Activated T-cell treated with anti-CD3 and anti-CD28 coated beads, Interleukin-2, amount 50 U/mL, for 48 hours (primary cell): ENCODE results near the gene GPC3.

ENCODE experiments used
- DNase-seq, 2 experiments: peaks; one replicate each; pipeline ENCODE4 v3.0.0-alpha.2; 2020

GPC3 gene

DNA sequence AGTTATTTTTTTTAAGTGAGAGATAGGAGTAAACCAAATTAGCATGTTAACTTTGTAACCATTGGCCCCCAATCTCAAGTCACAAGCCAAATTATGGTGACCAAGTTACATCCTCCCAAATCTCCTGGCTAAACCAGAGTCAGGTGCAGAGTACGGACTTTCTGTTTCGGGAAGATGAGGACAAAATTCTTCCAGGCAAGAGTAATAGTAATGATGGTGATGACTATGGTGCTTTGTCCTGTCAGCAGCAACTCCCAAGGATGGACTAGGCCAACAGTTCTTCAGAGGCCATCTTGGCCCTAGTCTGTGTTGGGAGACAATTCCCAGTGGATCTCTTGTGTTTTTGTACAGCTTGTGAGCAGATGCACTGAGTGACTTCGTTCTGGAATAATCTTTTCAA is 148.8 kb downstream of the GPC3 start:
- DNase-seq, result no peak

DNA sequence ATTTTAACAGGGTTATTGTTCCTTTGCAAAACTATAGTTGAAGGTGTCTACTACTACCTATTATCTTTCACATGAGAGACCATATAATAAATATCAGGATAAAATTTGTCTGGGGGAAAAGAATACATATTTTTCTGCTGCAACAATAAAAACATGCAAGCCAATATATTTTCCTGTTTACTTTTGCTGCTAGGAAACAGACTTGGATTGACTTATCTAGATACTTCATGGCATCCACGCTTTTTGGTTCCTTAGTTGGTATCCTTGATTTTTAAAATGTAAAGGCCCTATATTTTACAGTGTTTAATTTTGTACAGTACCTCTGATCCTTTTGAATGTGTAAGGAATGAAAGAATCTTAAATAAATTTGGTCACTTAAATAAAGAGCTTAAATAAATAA is 150.6 kb downstream of the GPC3 start:
- DNase-seq, result no peak

DNA sequence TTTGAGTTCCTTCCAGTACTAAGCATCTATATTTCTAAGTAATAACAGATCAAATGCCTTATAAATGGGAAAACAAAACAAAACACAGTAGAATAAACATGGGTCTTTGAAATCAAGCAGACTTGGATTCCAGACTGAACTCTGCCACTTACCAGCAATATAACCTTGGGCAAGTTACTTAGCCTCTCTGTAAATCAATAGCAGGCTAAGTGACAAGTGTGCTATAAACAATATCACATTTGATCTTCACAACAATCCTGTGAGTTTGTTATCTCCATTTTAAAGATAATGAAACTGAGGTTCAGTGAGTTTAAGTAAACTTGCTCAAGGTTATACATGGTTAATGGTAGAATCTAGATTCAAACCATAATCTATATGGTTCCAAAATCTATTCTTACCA is 165.8 kb downstream of the GPC3 start:
- DNase-seq, result no peak

DNA sequence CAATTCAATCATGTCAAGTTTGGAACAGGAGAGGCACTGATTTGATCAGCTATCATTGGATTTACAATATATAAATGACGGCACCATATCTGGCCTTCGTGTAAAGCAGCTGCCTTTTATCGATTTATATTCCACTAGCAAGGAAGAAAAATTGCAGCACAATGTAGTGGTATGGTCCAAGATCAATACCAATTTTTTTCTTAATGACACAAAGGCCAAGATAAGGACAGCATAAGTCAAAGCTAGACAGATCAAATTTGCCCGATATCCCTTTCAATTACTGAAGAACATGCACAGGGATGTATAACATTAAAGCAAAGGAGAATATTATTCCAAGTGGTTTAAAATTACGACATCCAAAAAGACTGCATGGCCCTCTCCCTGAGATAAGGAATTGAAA is 167.4 kb downstream of the GPC3 start:
- no peak for DNase-seq

DNA sequence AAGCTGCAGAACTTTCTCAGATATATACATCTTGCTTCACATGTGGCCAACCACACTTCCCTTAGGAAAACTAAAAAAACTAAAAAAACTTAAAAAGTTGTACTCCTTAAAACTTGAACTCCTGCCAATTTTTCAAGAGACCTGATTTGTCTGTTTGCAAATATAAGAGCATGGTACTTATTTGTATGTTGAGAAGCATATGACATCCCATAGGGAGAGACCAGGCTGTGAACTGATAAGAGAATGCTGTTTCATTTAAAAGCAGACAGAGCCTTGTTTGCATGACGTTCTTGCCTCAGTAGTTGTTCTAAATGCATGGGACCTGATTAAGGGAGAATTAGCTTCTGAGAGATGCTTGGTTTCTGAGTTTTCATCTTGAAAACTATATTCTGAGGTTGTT is 169.9 kb downstream of the GPC3 start:
- DNase-seq, result no peak

DNA sequence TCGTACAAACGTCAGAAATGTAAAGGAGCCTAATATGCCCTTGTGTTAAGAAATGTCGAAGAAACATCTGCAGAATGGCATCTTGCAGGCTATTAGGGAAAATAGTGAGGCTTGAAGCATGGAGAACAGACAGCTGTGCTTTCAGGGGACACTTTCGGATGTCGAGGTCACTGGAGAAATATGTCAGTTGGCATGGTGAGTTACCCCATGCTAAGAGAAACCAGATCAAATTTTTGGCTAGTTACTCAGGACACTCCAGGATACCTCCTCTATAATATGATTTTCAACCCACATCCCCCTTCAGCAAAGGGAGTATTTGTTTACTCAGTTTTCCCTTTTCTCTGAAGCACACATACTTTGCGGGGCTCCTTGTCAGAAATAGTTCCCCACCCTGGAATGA is 171.4 kb downstream of the GPC3 start:
- no peak for DNase-seq

DNA sequence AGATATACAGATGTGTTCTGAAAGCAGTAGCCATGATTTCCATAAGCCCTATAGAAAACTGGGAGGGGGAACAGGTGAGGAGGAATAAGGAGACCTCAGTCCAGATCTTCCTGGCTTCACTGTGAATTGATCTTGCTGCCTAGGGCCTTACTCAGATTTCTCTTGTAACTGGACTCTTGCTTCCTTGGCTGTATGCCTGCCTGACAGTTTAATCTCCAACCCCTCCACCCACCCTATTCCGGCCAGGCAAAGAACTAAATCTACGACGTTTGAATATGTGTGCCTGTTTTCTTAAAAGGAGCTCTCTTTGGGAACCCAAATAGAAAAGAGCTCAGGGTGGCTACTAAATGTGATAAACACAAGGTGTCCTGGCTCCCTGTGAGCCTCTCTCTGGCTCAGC is 173.0 kb downstream of the GPC3 start:
- DNase-seq, result no peak

DNA sequence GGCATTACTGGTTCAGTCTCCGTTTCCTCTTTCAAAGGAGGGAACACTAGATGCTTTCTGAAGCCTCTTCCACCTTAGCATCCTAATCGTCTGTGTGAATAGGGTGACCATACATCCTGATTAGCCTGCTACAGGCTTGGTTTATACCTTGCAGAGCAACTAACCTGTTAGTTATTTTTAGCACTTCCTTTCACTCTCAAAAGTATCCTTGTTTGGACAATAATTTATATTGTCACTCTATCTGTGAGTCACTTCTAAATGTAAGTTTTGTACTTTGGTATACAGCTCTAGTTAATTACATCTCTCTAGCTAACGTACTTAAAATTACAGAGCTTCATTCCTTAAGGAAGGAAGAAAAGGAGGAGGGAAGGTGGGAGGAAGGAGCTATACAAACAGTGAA is 174.5 kb downstream of the GPC3 start:
- no peak for DNase-seq

DNA sequence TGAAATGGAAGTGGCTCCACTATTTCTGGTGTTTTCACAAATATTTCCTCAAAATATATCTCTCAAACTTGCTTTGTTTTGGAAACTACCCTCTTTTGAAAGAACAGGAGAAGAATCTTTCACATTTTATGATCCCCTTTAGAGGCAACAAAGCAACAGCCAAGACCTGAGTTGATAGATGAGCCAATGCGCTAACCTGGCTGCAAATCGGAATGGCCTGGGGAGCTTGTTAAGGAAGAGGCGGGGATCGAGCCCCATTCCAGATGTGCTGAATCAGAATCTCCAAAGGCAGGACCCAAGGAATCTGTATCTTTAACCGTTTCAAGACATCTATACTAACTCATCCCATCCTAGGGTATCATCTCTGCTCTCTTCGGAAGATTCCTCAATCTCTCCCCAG is 181.3 kb downstream of the GPC3 start:
- DNase-seq, result no peak

DNA sequence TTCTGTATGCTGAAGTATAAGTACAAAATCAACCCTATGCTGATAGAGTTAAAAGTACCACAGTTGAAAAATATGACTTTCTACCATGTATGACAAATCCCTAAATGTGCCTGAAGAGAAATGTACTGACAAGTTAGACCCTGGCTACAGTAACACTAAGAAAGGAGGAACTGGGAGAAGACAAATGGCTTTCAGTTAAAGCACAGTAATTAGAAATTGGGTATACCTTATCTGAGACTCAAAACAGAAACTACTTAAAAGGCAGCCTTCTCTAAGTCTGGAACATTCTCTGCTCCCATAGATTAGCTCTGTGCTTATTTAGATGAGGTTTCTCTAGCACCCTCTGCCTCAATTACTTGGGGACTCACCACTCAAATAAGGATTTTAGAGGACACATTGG is 189.1 kb downstream of the GPC3 start:
- no peak for DNase-seq

DNA sequence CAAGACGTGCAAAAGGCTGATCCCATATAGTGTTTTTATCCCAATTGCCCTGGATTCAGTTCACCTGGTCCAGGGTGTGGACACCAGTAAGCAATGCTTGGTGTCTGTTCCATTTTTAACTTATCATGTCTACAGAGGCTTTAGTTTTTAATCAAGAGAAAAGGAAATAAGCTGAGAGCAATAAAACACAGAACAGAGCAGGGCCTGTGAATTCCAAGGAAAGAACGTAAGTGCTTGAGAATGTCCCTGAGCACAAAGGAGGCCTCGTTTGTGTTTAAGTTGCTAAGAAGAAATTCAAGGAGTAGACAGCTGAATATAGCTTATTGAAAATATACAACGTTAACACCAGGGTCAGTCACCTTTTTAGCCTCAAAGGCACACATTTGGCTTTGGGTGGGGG is 191.3 kb downstream of the GPC3 start:
- no peak for DNase-seq

DNA sequence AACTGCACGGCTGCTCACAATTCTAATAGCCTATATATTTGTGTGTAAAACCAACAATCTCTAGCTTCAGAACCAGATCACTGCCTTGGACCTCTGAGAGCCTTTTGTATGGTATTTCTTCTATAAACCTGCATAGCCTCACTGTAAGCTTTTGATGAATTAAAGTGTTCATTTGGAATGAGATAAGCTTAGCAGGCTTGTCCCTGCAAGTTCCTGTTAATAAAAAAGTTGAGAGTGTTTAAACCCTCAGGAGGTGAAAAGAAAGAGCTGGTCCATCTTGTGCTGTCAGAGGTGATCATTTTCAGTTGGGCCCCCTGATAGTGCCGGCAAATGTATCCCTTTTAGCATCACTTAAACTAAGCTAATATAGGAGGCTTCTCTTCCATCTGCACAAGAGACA is 191.8 kb downstream of the GPC3 start:
- DNase-seq, result no peak

DNA sequence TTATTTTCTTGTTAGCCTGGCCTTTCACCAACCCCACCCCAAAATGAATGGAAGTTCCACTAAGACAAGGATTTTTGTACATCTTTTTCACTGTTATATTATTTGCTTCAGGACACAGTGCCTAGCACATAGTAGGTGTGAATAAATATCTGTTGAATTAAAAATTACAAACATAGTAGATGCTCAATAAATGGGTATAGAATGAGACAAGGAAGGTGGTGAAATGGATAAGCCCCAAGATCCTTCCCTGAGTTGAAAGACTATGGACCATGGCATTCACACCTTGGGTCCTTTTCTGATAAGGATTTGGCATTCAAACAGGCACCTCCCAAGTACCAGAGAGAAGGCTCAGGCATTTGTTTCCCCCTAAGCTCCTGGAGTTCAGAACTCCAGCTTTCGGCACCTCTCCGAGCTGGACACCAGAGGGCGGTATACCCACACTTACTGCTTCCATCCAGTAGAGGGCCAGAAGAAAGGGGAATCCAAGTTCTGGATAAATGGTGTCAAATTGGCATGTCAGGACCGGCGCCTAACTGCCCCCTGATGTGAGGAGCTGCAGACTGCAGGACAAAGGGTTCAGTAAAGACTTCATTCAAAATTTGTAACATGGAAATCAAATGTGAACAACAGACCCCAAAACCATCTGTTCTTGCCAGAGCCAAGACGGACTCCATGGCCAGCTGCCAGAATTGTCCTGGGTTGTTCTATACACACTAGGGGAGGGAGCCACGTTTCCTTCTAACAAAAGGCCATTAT is 193.0 kb downstream of the GPC3 start:
- peak; percentile 73 to 74 for DNase-seq

DNA sequence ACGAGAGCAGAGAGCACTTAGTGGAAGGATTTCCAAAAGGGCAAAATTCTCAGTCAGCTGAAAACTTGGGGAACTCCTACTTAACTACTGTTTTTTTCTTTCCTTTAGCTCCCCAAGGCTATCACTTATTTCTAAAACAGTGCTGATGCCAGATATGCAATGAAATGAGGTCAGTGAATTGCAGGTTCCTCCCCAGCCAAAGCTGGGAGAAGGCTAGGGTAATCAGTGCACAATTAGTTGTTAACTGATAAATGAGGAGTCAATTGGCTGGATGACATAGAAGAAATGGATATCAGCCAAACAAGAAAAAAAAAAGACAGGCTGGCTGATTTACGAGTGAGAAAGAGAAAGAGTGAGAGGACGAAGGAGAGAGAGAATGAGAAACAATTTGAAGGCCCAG is 195.6 kb downstream of the GPC3 start:
- DNase-seq, result no peak

DNA sequence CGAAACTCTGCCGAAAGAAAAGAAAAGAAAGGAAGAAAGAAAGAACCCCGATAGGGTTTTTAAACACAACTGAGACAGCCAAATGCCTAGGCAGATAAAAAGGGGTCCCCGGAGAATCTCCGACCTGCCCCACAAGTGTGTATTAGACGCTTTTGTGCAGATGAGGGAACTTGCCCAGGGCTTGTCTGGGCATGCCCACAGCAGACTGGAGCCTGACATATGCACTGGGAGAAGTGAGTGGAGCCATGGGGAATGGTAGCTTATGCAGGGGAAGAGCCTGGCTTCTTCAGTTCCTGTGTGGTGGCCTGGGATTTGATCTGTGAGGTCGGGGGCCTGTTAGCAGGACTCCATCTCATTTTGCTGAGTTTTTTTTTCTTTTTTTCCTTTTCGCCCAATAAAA is 199.0 kb downstream of the GPC3 start:
- DNase-seq, result no peak

DNA sequence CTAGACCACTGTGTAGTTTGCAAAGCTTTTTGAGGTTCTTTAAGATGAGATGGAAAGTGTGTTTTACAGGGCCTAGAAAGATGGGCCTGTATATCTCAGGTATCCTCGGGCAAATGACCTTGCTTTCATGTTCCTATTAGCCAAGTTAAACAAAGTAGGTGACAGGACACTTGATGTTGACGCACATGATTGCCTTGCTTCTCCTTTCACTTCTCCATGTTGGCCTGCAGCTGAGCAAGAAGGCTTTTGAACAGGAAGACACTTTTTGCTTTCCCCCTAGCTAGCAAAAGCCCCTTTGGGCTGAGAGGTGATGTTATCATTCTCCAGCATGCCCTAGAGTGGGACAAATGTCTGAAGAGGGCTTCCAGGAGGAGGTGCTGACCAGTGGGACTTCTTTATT is 202.1 kb downstream of the GPC3 start:
- no peak for DNase-seq

DNA sequence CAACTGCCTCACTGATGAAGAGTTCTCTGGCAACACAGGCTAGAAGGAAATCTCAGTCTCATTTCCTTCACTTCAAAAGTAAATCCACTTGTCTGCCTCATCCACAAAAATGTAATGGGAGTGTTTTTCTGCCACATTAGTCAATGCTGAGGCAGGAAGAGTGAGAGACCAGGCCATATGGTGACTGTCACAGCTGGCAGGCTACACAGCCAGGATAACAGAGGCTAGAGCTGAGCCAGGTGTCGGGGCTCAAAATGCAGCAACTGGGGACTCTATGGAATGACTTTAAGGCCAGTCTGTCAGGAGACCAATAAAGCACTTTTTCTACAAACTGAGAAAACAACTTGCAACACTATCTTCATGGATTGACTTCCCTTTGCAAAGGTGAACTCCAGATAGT is 204.2 kb downstream of the GPC3 start:
- DNase-seq, result no peak

DNA sequence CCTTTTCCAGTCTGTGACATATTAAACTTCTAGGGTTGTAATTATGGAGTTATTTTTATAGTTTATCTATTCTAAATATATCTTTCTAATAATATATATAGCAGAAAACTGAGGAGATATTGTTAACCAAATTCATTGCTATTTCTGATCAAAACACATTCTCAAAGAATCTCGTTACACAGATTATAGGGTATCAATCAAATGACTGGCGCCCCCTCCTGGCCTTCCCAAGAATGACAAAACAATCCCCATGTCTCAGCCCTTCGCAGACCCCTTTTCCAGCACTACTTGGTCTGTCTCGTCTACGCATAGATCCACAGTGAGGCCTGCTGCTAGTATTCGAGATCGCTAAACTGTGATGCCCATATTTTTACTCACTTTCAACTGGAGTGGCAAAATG is 209.3 kb downstream of the GPC3 start:
- peak; percentile 65 to 66 for DNase-seq

DNA sequence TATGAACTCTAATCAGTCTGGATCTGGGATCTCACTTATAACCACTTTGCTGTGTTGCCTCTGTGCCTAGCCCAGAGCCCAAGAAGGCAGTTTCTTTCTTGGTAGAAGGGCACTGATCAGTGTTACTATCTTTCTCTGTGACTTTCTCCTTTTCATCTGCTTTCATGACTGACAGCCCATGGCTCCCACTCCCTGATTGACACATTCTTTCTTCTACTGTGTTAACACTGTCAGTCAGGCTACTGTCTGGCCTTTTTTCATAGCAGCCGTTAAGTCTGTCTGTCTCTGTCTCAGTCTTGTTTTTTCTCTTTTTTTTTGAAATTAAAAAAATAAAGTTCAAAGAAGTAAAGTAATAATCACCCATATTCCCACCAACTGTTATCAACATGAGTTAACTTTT is 210.6 kb downstream of the GPC3 start:
- DNase-seq, result no peak

DNA sequence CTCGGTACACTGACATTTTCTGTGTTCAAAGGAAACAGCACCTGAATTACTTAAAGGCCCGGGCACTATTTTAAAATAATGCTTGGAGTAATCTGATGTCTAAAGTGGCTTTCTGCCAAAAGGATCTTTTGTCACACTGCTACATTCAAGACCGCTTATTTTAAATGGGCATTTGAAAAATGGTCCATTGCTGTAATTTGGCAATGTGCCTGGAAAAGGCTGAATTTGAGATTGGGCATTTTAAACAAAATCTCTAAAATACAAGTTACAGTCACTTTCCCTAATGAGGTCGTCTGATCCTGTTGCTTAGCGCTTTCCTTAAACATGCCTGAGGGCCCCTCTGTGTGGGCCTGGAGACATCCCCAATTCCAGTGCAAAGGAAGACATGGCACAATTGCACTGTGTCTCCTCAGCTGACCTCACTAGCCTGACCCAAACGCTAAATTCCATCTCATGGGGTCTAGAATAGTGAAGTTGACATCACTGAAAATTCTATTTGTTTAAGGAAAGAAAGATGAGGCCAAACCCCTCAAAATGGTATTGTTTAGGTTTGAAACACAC is 214.2 kb downstream of the GPC3 start:
- DNase-seq, result no peak

DNA sequence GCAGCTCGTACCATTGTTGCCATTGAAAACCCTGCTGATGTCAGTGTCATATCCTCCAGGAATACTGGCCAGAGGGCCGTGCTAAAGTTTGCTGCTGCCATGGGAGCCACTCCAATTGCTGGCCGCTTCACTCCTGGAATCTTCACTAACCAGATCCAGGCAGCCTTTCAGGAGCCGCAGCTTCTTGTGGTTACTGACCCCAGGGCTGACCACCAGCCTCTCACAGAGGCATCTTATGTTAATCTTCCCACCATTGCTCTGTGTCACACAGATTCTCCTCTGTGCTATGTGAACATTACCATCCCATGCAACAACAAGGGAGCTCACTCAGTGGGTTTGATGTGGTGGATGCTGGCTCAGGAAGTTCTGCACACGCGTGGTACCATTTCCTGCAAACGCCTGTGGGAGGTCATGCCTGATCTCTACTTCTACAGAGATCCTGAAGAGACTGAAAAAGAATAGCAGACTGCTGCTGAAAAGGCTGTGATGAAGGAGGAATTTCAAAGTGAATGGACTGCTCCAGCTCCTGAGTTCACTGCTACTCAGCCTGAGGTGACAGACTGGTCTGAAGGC is 222.3 kb downstream of the GPC3 start:
- peak in 1 of 2 experiments; percentile 17 for DNase-seq

DNA sequence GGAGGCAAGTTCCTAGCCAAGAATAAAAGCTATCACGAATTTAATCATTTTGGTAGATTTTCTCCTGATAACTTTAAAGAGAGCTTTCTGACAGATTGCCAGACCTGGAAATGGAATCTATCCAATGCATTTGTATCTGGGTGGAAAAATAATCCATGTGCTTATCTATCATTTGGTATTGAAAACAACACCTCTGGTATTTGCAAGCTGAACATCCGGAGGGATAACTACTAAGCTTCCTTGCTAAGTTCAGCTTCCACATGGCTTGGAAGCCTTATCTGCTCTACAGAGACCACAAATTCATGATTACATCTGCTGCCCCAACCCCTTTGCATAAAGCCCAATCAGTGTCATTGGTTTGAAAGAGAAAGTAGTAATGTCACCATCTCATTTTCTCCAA is 230.7 kb downstream of the GPC3 start:
- DNase-seq, result no peak

DNA sequence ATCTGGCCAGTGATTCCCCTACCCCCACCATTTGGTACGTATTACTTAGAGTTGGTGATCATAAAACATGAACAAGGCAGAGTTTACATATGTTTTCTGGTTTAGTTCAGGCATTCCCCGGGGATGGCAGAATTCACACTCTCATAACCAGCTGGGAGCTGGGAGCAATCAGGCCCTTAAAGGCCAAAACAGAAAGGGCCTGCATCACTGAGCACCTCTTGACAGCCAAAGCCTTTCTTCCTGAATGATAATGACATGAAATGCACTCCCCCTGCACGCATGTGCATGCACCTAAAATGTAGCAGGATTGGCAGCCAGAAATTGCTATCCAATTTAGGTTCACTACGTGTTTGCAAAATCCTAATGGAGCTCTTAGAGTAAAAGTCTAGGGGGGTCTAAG is 235.4 kb downstream of the GPC3 start:
- no peak for DNase-seq

DNA sequence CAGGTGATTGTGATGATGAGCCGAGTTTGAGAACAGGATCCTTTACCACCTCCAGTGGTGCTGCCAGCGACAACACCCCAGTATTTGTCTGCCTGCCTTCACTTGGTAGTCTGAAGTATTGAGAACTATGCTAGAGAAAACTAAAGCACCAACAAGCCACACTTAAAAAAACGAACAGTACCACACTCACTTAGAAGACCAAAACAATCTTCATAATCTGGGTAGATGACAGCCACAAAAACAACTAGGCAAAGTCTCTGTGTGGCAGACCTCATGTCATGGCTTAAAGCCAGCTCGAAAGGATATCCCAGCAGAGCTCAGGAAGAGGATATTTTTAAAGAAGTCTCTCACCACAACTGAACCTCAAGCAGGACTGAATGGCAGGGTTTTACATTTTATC is 236.0 kb downstream of the GPC3 start:
- no peak for DNase-seq

DNA sequence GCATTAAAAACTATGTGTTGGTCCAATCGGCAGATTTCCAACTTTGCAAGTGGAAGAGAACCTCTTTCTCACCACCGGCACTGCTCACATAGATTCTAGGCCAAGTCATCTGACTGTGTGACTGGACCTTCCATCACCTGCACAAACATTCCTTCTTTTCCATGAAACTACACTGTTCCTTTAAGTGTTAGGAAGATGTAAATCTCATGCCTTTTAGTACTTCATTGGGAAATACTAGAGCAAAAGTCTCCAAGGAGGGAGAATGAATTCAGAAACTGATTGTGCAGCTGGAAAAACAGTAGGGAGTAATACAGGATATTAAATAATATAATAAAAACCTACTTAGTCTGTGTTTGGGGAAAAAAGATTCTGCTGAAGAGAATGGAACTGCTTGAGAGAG is 238.2 kb downstream of the GPC3 start:
- no peak for DNase-seq
